Gastroesophageal sphincter (tissue), 3 donors: ENCODE measurements around the gene PIP5KL1.

ENCODE experiments used
- CTCF ChIP-seq, 4 experiments: fragments of 200-600 bp in 2 of 4; fragments of 450-650 bp in 2 of 4; sonication (generic) in 1 of 4; IDR thresholded peaks; one replicate each; pipeline ENCODE4 v1.5.1; 2017 to 2019; ENCODE audit warnings: antibody characterized with exemption in 4 of 4, mild to moderate bottlenecking in 2 of 4, moderate library complexity in 2 of 4
- POLR2A ChIP-seq, 2 donors: fragments of 450-650 bp; IDR thresholded peaks; one replicate each; pipeline ENCODE4 v1.6.1; 2017; ENCODE audit warnings: antibody characterized with exemption in 2 of 2, mild to moderate bottlenecking in 2 of 2, moderate library complexity in 1 of 2
- POLR2AphosphoS5 ChIP-seq: sonication (generic); formaldehyde crosslinking; IDR thresholded peaks from one replicate; pipeline ENCODE4 v1.6.1; 2017; ENCODE audit warnings: antibody characterized with exemption

GRCh38 chr9:127961155-127961490 lies 30.5 kb upstream of the PIP5KL1 start:
- no peak for TF ChIP-seq CTCF (IDR thresholded peaks at IDR 0.05)
- no peak for TF ChIP-seq POLR2AphosphoS5
- no peak for TF ChIP-seq POLR2A (IDR thresholded peaks at IDR 0.05)
